HG03095 (cell line): Measurements from ENCODE around the gene DSN1.

Source experiments
- ATAC-seq: cut with Tn5 transposase; IDR thresholded peaks from one replicate; pipeline ENCODE4 v1.9.1; 2021; ENCODE audit warnings: moderate library complexity; ENCODE audit not compliant: unreplicated experiment

Gene DSN1

GRCh38 chr20:36758276-36758675 lies 15.3 kb downstream of the DSN1 start:
- no peak for ATAC-seq

- no peak for ATAC-seq
Observed at GRCh38 chr20:36756496-36756895, 17.1 kb downstream of the DSN1 start.

DNA sequence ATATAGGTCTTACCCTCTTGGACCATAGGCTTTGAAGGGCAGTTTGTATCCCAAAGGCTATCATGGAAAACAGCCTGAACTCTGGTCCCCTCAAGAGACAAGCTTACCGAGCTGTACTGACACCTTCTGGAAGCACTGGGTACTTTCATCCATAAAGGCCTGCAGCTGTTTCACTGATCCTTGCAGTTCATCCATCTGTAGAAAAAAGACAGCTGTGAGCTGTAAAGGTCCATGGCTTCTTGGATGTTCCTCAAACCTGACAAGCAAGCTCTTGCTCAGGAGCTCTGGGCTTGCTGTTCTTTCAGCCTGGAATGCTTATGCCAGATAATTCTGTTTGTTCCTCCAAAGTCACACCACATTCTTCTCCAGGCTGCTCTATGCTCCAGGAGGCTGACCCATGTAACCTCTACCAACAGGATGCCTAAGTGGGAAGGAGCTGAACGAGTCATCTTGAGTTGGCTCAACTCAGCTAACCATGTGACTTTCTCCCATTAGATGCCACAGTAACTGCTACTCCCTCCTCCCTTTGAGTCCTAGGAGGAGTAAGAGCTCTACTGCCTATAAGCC lies 18.8 kb downstream of the DSN1 start:
- no peak for ATAC-seq

- no peak for ATAC-seq
Observed at GRCh38 chr20:36752582-36752981, 21.0 kb downstream of the DSN1 start.

DNA sequence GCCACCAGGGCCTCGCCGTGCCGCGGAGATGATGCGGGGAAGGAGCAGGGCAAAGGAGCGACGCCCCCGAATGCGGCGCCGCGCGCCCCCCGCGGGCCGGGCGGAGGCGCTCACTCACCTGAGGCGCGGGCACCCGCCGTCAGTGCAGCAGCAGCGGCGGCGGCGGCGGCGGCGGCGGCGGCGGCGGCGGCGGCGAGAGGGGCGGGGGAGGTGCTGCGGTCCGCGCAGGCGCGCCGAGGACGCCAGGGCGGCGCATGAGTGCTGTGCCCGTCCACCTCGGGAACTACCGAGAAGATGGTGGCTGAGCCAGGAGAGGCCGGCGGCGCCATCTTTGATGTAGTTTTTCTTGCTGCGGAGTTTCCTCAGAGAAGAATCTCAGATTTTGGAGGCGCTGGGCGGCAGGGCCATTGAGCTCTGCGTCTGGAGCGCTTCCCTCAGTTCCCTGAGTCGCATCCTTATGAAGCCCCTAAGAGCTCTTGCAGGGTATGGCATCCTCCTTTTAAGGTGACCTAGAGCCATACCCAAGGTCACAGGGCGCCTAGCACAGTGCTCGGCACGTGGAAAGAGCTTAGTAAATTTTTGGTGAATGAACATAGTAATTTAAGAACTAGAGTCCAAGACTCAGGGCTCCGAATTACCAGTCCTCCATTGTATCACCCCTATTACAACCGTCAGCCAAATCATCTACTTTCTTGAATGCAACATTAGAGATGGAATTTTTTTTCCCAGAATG lies 27.5 kb downstream of the DSN1 start, which contains the start of gene NDRG3:
TSS of gene NDRG3 (minus strand) at position 164 of the 733 bp plus-strand sequence. CDS start 24,355 bp downstream, outside the sequence.
- peak; percentile 92 for ATAC-seq

DNA sequence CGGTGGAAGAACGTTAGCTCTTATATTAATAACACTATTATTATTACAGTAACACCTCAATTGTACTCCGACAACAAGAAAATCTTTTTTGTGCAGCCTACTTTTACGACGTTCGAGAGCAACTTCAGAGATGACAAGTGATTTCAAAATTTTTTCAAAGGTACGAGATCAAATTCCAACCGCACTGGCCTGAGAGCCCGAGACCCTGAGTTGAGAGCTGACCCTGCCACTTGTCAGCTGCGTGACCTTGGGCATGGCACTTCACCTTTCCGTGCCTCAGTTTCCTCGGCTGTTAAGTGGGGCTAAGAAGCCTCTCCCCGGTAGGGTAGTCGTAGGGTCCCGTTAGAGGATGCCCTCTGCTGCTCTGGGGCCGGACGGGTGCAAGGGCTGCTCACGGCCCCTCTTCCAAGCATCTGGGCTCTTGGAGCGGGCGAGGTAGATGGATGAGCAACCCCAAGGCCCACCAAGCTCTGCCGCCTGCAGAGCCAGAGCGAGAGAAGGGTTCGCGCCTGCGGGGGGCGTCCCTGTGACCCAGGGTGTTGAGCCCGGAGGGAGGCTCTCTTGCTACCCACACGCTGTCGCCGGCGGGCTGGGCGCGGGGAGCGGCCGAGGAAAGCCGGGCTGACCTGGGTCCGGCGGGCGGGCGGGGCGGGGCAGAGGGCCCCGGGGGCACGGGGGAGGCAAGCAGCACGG lies 28.2 kb downstream of the DSN1 start:
- peak; percentile 35 for ATAC-seq

DNA sequence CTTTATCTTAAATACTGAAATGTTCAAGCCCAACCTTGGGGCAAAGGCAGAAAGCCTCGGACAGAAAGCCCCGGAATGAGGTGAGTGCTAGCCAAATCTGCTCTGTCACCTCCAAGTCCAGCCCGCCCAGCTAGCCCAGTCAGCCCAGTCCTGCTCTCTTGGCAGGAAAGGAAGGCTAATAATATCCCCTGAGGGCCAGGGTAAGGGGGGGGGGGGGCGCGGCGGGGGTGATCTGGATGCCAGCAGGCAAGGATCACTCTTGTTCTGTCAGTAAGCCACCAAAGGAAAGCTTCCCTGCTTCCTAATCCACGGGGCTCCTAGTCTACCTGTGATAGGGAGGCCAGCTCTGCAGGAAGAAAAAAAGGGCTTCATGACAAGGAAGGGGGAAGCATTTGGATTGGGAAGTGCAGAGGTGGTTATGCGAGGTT lies 28.8 kb downstream of the DSN1 start:
- no peak for ATAC-seq

DNA sequence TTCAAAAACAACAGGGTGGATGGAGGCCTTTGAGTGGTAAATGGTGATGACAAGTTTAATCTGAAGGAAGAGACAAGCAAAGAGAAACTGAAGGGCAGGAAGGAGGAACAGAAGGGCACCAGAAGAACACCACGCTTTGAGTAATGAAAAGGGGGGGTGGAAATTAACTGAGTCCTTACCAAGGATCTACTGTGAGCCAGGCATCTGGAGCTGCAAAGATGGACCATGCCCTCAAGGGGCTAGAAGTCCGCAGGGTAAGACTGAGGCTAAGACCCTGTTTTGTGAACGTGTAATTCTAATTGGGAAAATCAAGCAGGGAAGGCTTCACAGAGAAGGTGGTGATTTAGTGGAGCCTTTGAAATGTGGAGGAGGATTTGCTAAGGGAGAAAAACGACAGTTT lies 29.3 kb downstream of the DSN1 start:
- ATAC-seq = no peak

GRCh38 chr20:36742558-36742957 lies 31.0 kb downstream of the DSN1 start:
- no peak for ATAC-seq

DNA sequence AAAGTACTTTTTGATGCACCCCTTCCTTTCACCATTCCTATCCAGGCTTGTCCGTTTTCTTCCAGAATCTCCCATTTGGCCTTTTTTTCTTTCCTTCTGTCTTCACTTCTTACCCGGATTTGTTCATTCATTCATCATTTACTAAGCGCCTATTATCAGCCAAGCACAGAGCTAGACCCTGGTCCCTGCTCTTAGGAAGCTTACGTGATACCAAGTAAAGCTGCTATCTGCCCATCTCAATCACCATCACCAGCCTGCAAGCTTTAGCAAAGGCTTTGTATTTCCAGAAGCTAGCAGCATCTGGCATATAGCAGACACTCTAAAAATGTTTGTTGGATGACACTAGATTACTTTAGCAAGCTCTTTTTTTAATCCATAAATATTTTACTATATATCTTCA lies 32.5 kb downstream of the DSN1 start:
- no peak for ATAC-seq

DNA sequence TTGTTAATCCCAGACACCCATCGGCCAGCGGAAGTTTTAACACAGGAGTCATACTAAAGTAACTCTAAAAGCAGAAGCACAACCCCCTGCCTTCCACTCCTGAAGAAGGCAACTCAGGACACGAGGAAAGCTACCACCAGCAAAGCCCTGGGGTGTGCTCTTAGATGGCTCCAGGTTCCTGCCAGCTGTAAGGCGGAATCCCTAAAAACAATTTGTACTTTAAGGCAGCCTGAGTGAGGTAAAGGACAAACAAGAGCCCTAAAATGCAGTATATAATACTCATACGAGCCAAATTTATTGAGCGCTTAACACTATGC lies 36.4 kb downstream of the DSN1 start:
- no peak for ATAC-seq

DNA sequence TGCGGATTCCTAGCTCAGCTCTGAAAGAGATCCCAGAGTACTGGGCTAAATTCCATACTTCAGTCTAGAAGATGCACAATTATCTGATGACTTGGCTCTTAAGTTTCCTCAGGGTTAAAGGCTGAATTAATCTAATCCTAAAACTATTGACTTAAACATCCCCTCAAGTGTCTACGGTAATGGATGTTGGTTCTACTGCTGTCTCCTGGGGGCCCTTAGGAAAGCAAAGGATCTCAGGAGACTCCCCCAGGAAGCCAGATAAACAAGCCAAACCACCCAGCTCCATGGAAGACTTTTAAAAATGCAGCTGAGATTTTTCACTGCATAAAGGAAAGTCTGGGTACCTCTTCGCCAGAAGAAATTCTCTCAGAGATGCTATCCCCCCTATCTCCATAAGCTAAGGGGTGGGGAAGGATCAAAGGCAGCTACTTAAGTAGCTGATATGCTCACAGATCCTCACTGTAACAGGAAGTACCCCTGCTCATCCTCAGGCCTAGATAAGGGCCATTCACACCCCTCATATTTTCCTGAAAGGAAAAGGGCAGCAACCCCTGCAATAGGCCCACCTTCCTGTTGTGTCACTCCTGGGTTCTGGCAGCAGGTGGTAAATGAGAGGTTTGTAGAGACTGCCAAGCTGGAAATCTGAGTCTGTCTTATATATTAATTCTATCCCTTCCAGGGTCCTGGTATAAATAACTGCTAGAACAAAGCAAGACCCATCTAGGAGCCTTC lies 36.9 kb downstream of the DSN1 start:
- ATAC-seq = no peak

- no peak for ATAC-seq
Observed at GRCh38 chr20:36732456-36732855, 41.1 kb downstream of the DSN1 start.

GRCh38 chr20:36728986-36729385 lies 44.6 kb downstream of the DSN1 start:
- ATAC-seq = no peak

- ATAC-seq = no peak
Observed at GRCh38 chr20:36726168-36726567, 47.4 kb downstream of the DSN1 start.

DNA sequence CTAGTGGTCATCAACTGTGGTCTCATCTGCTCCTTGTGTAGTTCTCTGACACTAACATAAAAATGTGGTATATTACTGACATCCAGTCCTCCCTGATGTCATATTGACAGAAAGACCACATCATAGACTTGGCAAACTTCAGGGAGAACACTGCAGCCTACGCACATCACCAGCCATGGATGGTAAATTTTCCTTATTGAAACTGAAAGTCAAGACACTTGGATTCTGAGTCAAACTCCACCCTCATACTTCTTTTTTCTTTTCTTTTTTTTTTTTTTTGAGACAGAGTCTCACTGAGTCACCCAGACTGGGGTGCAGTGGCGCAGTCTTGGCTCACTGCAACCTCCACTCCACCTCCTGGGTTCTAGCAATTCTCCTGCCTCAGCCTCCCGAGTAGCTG lies 53.1 kb downstream of the DSN1 start:
- no peak for ATAC-seq

- ATAC-seq = no peak
Observed at GRCh38 chr20:36717657-36718056, 55.9 kb downstream of the DSN1 start.

GRCh38 chr20:36717021-36717420 lies 56.5 kb downstream of the DSN1 start:
- no peak for ATAC-seq

- ATAC-seq = no peak
Observed at GRCh38 chr20:36712775-36713174, 60.8 kb downstream of the DSN1 start.

DNA sequence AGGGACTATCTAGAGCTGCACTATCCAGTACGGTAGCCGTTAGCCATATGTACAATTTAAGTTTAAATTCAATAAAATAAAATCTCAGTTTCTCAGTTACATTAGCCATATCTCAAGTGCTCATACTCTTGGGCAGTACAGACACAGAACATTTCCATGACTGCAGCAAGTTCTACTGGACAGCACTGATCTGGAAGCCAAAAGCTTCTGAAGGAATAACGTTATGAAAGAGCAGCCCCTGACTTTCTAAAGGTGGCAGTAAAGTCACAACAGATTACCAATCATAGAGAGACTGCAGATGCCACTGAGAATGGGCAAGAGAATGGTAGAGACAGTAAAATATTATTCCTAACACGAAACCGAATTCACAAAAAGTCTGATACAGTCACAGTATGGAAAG lies 64.4 kb downstream of the DSN1 start:
- no peak for ATAC-seq

DNA sequence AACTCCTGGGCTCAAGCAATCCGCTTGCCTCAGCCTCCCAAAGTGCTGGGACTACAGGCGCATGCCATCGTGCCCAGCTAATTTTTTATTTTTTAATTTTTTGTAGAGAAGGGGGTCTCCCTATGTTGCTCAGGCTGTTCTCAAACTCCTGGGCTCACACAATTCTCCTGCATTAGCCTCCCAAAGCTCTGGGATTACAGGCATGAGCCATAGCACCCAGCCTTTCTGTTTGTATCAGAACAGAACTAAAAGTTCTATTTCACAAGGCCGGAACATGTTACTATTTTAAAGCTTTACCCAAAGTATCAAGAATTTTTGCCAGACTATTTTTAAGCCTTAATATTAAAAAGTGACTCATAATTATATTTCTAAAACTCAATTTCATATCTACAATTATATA lies 70.0 kb downstream of the DSN1 start:
- ATAC-seq = no peak
